PFSK-1 (cell line): Measurements from ENCODE around the gene NUBP1.

Source experiments
- FOXP2 ChIP-seq: optimal IDR thresholded peaks from 2 replicates; pipeline ENCODE3; 2011; ENCODE audit warnings: borderline replicate concordance, control low read depth, inconsistent platforms; ENCODE audit not compliant: insufficient read depth; ENCODE audit errors: extremely low read length, extremely low read depth
- POLR2AphosphoS5 ChIP-seq: IDR thresholded peaks from 2 replicates; pipeline ENCODE4 v1.6.1; 2012; ENCODE audit warnings: low read depth, mild to moderate bottlenecking, control low read depth, low read length, moderate library complexity
- SIN3A ChIP-seq: IDR thresholded peaks from 2 replicates; pipeline ENCODE4 v1.6.1; 2012; ENCODE audit warnings: mild to moderate bottlenecking, low read length, moderate library complexity, borderline replicate concordance; ENCODE audit not compliant: insufficient read depth
- TAF1 ChIP-seq: IDR thresholded peaks from 2 replicates; pipeline ENCODE4 v1.6.1; 2012; ENCODE audit warnings: low read length, control low read depth, borderline replicate concordance; ENCODE audit not compliant: insufficient read depth
- TF ChIP-seq, protein P1 (sequence below), 2 experiments: IDR thresholded peaks; 2 replicates each; pipeline versions ENCODE4 v1.6.1 to v1.8.0; 2011 to 2012; ENCODE audit warnings: low read depth in 2 of 2, low read length in 2 of 2, control low read depth in 1 of 2, inconsistent platforms in 1 of 2, mild to moderate bottlenecking in 1 of 2, moderate library complexity in 1 of 2; ENCODE audit not compliant: insufficient read depth in 1 of 2

- TF ChIP-seq SIN3A (no peak), POLR2AphosphoS5 (no peak), TAF1 (no peak), FOXP2 (no peak)
- TF ChIP-seq, protein P1, sequence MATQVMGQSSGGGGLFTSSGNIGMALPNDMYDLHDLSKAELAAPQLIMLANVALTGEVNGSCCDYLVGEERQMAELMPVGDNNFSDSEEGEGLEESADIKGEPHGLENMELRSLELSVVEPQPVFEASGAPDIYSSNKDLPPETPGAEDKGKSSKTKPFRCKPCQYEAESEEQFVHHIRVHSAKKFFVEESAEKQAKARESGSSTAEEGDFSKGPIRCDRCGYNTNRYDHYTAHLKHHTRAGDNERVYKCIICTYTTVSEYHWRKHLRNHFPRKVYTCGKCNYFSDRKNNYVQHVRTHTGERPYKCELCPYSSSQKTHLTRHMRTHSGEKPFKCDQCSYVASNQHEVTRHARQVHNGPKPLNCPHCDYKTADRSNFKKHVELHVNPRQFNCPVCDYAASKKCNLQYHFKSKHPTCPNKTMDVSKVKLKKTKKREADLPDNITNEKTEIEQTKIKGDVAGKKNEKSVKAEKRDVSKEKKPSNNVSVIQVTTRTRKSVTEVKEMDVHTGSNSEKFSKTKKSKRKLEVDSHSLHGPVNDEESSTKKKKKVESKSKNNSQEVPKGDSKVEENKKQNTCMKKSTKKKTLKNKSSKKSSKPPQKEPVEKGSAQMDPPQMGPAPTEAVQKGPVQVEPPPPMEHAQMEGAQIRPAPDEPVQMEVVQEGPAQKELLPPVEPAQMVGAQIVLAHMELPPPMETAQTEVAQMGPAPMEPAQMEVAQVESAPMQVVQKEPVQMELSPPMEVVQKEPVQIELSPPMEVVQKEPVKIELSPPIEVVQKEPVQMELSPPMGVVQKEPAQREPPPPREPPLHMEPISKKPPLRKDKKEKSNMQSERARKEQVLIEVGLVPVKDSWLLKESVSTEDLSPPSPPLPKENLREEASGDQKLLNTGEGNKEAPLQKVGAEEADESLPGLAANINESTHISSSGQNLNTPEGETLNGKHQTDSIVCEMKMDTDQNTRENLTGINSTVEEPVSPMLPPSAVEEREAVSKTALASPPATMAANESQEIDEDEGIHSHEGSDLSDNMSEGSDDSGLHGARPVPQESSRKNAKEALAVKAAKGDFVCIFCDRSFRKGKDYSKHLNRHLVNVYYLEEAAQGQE (IDR thresholded peaks at IDR 0.05; ENCODE audit: insufficient read depth in 1 of 2, low read depth in 2 of 2, low read length in 2 of 2) = no peak
Measured at GRCh38 chr16:10738231-10739077, 5.2 kb upstream of the NUBP1 start.
